A673 (cell line): ENCODE results near the gene EIF3A.

Source experiments
- EZH2 ChIP-seq: fragments of 200-600 bp; sonication (generic); IDR thresholded peaks from 2 replicates; pipeline ENCODE4 v1.6.1; 2017; ENCODE audit warnings: borderline replicate concordance, low read depth, mild to moderate bottlenecking, mixed read lengths, antibody characterized with exemption, low read length; ENCODE audit not compliant: poor library complexity, severe bottlenecking
- TF ChIP-seq, protein P1 (sequence below): fragments of 300-800, 200-600 bp; sonication (generic); conservative IDR thresholded peaks from 2 replicates; pipeline ENCODE4 v1.5.1; 2017; ENCODE audit warnings: low read depth, mild to moderate bottlenecking, antibody characterized with exemption, low read length, moderate library complexity, mixed read lengths

GRCh38 chr10:119022846-119023552, 57.6 kb downstream of the EIF3A start:
- TF ChIP-seq, protein P1, sequence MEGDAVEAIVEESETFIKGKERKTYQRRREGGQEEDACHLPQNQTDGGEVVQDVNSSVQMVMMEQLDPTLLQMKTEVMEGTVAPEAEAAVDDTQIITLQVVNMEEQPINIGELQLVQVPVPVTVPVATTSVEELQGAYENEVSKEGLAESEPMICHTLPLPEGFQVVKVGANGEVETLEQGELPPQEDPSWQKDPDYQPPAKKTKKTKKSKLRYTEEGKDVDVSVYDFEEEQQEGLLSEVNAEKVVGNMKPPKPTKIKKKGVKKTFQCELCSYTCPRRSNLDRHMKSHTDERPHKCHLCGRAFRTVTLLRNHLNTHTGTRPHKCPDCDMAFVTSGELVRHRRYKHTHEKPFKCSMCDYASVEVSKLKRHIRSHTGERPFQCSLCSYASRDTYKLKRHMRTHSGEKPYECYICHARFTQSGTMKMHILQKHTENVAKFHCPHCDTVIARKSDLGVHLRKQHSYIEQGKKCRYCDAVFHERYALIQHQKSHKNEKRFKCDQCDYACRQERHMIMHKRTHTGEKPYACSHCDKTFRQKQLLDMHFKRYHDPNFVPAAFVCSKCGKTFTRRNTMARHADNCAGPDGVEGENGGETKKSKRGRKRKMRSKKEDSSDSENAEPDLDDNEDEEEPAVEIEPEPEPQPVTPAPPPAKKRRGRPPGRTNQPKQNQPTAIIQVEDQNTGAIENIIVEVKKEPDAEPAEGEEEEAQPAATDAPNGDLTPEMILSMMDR, result no peak
- TF ChIP-seq EZH2, result no peak
